Choroid plexus epithelial cell (primary cell): Measurements from ENCODE around the gene NR0B1.

Source experiments
- DNase-seq: peaks from one replicate; pipeline ENCODE4 v3.0.0-alpha.2; 2010; ENCODE audit warnings: low read depth
- H3K4me3 ChIP-seq: 2 replicates; pipeline ENCODE4 v1.5.1; 2011; ENCODE audit warnings: low read depth, mild to moderate bottlenecking, control low read depth, low read length, moderate library complexity
- CTCF ChIP-seq: conservative IDR thresholded peaks from 2 replicates; pipeline ENCODE4 v1.5.1; 2011; ENCODE audit warnings: low read depth, mild to moderate bottlenecking, control low read depth, inconsistent platforms, low read length, moderate library complexity

Gene NR0B1, protein sequence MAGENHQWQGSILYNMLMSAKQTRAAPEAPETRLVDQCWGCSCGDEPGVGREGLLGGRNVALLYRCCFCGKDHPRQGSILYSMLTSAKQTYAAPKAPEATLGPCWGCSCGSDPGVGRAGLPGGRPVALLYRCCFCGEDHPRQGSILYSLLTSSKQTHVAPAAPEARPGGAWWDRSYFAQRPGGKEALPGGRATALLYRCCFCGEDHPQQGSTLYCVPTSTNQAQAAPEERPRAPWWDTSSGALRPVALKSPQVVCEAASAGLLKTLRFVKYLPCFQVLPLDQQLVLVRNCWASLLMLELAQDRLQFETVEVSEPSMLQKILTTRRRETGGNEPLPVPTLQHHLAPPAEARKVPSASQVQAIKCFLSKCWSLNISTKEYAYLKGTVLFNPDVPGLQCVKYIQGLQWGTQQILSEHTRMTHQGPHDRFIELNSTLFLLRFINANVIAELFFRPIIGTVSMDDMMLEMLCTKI

DNA sequence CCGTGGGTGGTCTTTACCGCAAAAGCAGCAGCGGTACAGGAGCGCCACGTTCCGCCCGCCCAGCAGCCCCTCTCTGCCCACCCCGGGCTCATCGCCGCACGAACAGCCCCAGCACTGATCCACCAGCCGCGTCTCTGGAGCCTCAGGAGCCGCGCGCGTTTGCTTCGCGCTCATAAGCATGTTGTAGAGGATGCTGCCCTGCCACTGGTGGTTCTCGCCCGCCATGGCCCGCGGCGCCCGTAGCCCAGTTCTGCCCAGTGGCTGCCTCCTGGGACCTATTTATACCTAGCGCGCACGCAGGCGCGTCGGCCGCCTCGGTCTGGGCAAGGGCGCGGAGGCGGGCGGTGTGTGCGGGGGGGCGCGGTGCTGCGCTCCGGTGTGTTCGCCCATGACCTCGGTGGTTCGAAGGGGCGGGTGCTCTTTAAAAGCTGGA lies at the start of gene NR0B1:
TSS of gene NR0B1 (minus strand) at position 252 of the 433 bp plus-strand sequence. CDS start at position 225, 27 bp downstream.
- H3K4me3 ChIP-seq, result peak within 1 kb of the TSS; percentile 5
- DNase-seq, result no peak
- TF ChIP-seq CTCF, result no peak

- DNase-seq, result no peak
- no peak overlapping the region for H3K4me3 ChIP-seq
- no peak for TF ChIP-seq CTCF
Observed at GRCh38 chrX:30349946-30350345, 40.8 kb upstream of the NR0B1 start.

GRCh38 chrX:30343206-30343605 lies 34.0 kb upstream of the NR0B1 start:
- DNase-seq, result no peak
- no peak overlapping the region for H3K4me3 ChIP-seq
- no peak for TF ChIP-seq CTCF

DNA sequence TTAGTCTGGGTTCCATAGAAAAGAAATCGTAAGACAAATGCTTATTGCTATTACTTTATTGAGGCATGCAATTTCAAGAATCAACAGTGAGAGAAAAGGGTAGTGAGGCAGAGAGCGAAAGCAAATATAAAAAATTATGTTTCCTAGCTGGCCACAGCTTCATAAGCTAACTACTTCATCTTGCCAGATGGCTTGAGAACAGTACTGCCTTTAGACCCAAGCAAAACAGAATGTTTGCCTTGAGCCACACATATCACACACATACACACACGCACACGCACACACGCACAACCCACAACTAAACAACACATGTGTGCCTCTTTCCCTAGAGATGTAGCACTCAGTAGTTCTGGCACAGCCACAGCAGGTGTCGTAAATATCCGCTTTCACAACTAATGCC lies 31.6 kb upstream of the NR0B1 start:
- no peak overlapping the region for H3K4me3 ChIP-seq
- DNase-seq, result no peak
- no peak for TF ChIP-seq CTCF

GRCh38 chrX:30327762-30328161 lies 18.6 kb upstream of the NR0B1 start:
- DNase-seq, result no peak
- H3K4me3 ChIP-seq, result no peak overlapping the region
- no peak for TF ChIP-seq CTCF

- no peak for DNase-seq
- H3K4me3 ChIP-seq, result no peak overlapping the region
- no peak for TF ChIP-seq CTCF
Observed at GRCh38 chrX:30317308-30317707, 8.1 kb upstream of the NR0B1 start.

DNA sequence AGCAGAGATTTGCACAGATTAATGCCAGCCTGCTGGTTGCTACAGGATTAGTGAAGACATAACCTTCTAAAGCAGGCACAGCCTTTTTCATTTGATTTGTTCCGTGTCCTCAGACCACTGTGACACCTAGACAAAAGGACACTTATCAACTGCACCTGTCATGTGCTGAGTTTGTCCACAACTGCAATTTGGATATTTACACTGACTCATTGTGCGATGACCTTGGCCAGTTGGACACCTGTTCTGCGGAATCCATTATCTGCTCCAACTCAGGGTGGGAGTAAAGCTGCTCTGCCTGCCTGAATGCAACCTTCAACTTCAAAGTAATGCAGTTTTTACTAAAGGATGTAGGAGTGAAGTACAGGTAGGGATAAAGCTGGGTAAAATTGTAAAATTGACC lies 4.1 kb upstream of the NR0B1 start:
- no peak overlapping the region for H3K4me3 ChIP-seq
- DNase-seq, result no peak
- no peak for TF ChIP-seq CTCF
